ENCODE measurements around the gene DYSF.
A peak's percentile ranks its signal among the peaks of the same experiment; 100 is the strongest.

Gene DYSF

GRCh38 chr2:71552861-71553301, 99.5 kb downstream of the DYSF start:
- DNase-seq (ENCODE audit: low read depth) = no peak

- no peak for DNase-seq (ENCODE audit: low read depth)
Observed at GRCh38 chr2:71554028-71554705, 100.8 kb downstream of the DYSF start.

GRCh38 chr2:71554706-71555056, 101.3 kb downstream of the DYSF start:
- no peak for DNase-seq (ENCODE audit: low read depth)

- DNase-seq (ENCODE audit: low read depth) = no peak
Observed at GRCh38 chr2:71555798-71556454, 102.6 kb downstream of the DYSF start.

GRCh38 chr2:71556692-71557250, 103.4 kb downstream of the DYSF start:
- DNase-seq (ENCODE audit: low read depth) = no peak

- DNase-seq (ENCODE audit: low read depth) = no peak
Observed at GRCh38 chr2:71557321-71557720, 104.0 kb downstream of the DYSF start.

GRCh38 chr2:71558300-71559051, 105.1 kb downstream of the DYSF start:
- DNase-seq (ENCODE audit: low read depth) = no peak

GRCh38 chr2:71559080-71559827, 105.9 kb downstream of the DYSF start:
- DNase-seq (ENCODE audit: low read depth) = no peak

GRCh38 chr2:71559828-71560637, 106.7 kb downstream of the DYSF start:
- no peak for DNase-seq (ENCODE audit: low read depth)

- DNase-seq (ENCODE audit: low read depth) = no peak
Observed at GRCh38 chr2:71560638-71561011, 107.3 kb downstream of the DYSF start.

- no peak for DNase-seq (ENCODE audit: low read depth)
Observed at GRCh38 chr2:71561441-71562267, 108.3 kb downstream of the DYSF start.

GRCh38 chr2:71562518-71562917, 109.2 kb downstream of the DYSF start:
- DNase-seq (ENCODE audit: low read depth) = no peak

- no peak for DNase-seq (ENCODE audit: low read depth)
Observed at GRCh38 chr2:71563872-71564271, 110.5 kb downstream of the DYSF start.

- no peak for DNase-seq (ENCODE audit: low read depth)
Observed at GRCh38 chr2:71564361-71564760, 111.0 kb downstream of the DYSF start.

- no peak for DNase-seq (ENCODE audit: low read depth)
Observed at GRCh38 chr2:71564790-71565189, 111.4 kb downstream of the DYSF start.

GRCh38 chr2:71566372-71566771, 113.0 kb downstream of the DYSF start:
- DNase-seq (ENCODE audit: low read depth) = peak; percentile 38

GRCh38 chr2:71567625-71568024, 114.3 kb downstream of the DYSF start:
- no peak for DNase-seq (ENCODE audit: low read depth)

GRCh38 chr2:71568103-71568502, 114.7 kb downstream of the DYSF start:
- no peak for DNase-seq (ENCODE audit: low read depth)

GRCh38 chr2:71570511-71570910, 117.2 kb downstream of the DYSF start:
- DNase-seq (ENCODE audit: low read depth) = no peak

GRCh38 chr2:71570951-71571460, 117.6 kb downstream of the DYSF start:
- no peak for DNase-seq (ENCODE audit: low read depth)
